ENCODE data around the gene SRRM4. TPM values are rescaled to one million over a fixed set of nuclear protein-coding genes. Genes with fewer than 3 reads are reported as not detected.

The SRRM4 gene
- total RNA-seq: not detected

DNA sequence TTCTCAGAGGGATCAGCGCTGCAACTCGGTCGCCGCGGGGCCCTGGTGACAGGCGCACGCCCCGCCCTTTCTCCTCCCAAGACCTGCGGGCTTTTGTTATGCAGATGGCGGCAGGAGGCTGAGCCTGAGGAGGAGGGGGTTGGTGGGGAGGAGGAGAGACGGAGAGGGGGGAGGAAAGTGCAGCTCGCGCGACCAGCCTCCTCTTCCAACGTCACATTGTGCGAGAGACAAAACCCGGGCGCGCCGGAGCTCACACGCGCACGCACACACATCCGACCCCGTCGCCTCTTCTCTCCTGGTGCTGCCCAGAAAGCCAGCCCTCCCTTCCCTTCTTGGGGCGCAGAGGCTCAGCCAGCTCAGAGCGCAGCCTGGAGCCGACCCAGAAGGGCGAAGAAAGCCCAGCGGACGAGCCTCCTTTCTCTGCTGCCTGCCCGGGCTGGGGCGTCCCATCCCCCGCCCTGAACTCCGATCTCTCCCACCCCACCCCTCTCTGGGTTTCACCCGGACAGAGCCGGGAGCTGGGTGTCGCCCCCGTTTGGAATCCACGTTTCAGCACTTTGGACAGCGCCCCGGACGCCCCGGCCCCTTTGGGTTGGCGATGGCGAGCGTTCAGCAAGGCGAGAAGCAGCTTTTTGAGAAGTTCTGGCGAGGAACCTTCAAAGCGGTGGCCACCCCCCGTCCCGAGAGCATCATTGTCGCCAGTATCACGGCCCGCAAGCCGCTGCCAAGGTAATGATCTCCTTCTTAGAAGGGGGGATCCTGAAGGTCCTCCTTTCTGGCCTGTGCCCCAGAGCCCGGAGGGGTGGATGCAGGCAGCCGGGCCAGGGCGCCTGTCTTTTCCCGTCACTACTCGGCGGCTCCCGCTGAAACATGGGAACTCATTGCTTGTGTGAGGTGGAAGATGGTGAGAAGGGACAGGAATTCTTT lies at the start of gene SRRM4:
Gene SRRM4 (plus strand): TSS at position 257 of the 927 bp plus-strand sequence. CDS start 342 bp downstream, at position 599.
- ATAC-seq (ENCODE audit: low FRiP score) (no peak), DNase-seq (ENCODE audit: low spot score) (no peak)
- TF ChIP-seq CTCF (IDR thresholded peaks at IDR 0.05): no peak

DNA sequence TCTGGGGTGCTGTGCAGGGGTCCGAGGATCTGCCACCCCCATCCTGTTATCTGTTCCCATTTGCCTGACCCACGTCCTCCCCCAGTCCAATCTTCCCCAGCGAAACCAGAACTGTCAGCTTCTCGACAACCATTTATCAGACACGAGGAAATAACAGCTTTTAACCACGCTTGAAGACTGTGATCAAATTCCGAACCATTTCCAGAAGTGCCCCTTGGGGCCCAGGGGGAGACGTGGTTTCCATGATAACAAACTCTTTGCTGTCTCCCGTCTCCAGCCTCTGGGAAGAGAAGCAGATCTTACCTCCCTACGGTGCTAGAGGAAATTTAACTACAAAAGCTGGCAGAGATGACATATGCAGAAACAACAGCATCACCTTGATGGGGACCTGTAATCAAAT lies 35.1 kb upstream of the SRRM4 start:
- no peak for TF ChIP-seq CTCF (IDR thresholded peaks at IDR 0.05)
- no peak for ATAC-seq (ENCODE audit: low FRiP score)
- DNase-seq (ENCODE audit: low spot score): no peak

DNA sequence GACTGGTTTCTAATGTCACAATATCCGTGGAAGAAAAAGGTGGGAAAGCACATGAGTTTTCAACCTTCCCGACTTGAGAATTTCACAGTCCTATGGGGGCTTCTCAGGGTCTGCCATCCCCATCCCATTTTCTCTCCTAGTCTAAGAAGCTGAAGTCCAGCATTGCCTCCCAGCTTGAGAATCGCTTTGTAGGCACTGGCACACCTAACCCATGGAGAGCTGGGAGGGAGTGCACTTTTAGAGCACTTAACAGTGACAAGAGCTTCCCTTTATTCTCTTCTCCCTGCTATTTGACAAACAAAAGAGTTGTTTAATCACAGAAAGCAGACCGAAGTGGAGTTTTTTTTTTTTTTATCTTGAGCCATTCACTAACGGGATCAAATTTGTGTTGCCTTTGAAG lies 22.8 kb upstream of the SRRM4 start:
- no peak for DNase-seq (ENCODE audit: low spot score)
- TF ChIP-seq CTCF (IDR thresholded peaks at IDR 0.05): no peak
- no peak for ATAC-seq (ENCODE audit: low FRiP score)

DNA sequence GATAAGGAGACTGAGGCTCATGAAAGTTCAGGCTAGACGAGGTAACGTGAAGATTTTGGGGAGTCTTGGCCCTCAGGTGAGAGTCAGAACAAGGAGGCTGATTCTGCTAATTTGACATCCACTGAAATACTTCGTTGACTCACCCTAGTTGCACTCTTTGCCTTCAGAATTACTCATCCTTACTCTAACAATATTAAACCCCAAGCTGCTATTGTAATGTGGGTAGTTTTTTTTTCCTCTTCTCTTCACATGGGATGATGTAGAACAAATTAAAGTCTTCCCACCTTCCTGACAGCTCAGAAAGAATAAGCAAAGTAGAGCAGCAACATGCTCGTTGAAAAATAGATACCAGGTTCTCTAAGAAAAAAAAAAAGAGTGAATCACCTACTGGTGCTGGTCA lies 22.0 kb upstream of the SRRM4 start:
- DNase-seq (ENCODE audit: low spot score) (no peak), ATAC-seq (ENCODE audit: low FRiP score) (no peak)
- TF ChIP-seq CTCF (IDR thresholded peaks at IDR 0.05): no peak

DNA sequence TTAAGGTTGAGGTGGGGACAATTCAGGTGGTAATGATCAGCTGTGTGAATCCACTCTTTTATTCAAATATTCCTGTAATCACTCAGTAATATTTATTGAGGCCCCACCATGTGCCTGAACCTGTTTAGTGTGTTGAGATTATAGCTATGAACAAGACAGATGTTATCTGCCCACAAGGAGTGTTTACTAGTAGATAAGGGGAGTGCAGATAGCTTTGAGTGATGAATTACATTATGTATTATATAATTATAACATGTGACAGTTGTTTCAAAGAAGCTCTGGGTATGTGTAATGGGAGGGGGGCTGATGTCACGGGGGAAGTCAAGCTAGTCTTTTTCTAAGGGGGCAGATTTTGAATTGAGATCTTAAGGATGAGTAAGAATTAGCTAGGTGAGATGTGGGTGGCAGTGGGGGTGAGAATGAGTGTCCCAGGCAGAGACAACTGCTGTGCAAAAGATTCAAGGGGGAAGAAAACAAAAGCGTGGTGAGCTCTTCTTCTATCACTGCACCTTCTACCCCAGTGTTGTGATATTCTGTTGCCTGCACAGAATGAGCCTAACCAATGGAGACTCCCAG lies 21.3 kb upstream of the SRRM4 start:
- no peak for ATAC-seq (ENCODE audit: low FRiP score)
- DNase-seq (ENCODE audit: low spot score): no peak
- no peak for TF ChIP-seq CTCF (IDR thresholded peaks at IDR 0.05)

GRCh38 chr12:118960865-118961264 lies 20.5 kb upstream of the SRRM4 start:
- no peak for TF ChIP-seq CTCF (IDR thresholded peaks at IDR 0.05)
- ATAC-seq (ENCODE audit: low FRiP score): no peak
- DNase-seq (ENCODE audit: low spot score): no peak

- DNase-seq (ENCODE audit: low spot score): no peak
- no peak for TF ChIP-seq CTCF (IDR thresholded peaks at IDR 0.05)
- no peak for ATAC-seq (ENCODE audit: low FRiP score)
Observed at GRCh38 chr12:118964988-118965387, 16.4 kb upstream of the SRRM4 start.
